ENCODE data around the gene MRPS9.

MRPS9 gene

DNA sequence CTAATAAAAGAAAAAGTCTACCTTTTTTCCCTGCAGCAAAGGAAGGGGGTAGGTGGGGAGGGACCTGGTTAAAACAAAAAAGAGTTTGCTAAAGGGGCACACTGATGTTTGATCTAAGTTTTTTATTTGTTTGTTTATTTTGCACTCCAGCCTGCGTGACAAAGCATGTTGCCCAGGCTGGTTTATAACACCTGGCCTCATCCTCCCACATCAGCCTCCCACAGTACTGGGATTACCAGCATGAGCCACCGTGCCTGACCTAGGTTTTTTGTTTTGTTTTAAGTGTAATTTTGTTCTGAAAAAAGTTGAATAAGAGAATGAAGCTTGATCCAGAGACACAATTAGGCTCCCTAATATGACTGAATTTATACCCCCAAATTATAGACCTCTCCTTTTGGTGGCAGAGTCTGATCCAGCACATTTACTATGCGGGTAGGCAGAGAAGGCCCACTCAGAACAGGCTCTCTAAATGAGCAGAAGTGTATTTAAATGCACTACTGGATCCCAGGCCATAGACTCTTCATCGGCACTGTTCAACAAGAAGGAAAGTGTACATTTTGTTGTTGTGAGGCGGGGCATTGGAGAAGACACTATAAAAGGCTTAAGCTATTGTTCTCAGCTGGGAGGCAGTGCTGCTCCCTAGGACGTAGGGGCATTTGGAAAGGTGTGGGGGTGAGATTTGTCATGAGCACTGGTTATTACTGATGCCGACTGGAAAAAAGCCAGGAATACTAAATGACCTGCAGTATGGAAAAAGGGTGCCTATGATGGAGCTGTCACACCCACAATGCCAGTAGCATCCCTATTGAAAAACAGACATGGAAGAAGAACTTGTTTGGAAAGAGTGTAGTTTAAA is 32.4 kb downstream of the MRPS9 start:
- TF ChIP-seq, protein P1, sequence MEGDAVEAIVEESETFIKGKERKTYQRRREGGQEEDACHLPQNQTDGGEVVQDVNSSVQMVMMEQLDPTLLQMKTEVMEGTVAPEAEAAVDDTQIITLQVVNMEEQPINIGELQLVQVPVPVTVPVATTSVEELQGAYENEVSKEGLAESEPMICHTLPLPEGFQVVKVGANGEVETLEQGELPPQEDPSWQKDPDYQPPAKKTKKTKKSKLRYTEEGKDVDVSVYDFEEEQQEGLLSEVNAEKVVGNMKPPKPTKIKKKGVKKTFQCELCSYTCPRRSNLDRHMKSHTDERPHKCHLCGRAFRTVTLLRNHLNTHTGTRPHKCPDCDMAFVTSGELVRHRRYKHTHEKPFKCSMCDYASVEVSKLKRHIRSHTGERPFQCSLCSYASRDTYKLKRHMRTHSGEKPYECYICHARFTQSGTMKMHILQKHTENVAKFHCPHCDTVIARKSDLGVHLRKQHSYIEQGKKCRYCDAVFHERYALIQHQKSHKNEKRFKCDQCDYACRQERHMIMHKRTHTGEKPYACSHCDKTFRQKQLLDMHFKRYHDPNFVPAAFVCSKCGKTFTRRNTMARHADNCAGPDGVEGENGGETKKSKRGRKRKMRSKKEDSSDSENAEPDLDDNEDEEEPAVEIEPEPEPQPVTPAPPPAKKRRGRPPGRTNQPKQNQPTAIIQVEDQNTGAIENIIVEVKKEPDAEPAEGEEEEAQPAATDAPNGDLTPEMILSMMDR (IDR thresholded peaks at IDR 0.05), result no peak
- Mint-ChIP-seq H3K4me1 (peaks cover 14% of the 10 kb centered on the region), H3K9me3 (no peaks in the 10 kb centered on the region), H3K27me3 (ENCODE audit: low read depth, poor library complexity) (no peaks in the 10 kb centered on the region), H3K36me3 (ENCODE audit: low read depth) (peaks cover 35% of the 10 kb centered on the region), H3K4me3 (no peak overlapping the region), H3K27ac (peak overlapping the region; percentile 38)
- no peak for DNase-seq

DNA sequence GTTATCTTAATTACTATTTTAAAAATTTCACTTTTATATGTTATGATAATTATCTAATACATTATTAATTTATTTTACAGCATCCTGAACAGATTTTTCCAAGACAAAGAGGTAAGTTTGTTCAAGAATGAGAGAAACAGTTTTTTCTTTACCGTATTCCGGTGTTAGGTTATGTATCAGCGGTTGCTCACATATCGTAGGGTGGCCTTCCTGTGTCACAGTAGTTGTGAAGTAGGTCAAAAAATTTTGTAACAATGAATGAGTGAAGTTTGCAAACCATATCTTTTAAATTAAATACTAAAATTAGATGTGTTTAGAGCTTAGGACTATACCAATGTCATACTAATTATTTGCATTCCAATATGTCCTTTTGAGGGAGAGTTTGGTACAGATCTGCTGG is 33.5 kb downstream of the MRPS9 start:
- no peak for DNase-seq
- H3K27ac Mint-ChIP-seq, result no peak overlapping the region
- H3K4me1 Mint-ChIP-seq, result peaks cover 14% of the 10 kb centered on the region
- peaks cover 42% of the 10 kb centered on the region for H3K36me3 Mint-ChIP-seq (ENCODE audit: low read depth)
- TF ChIP-seq, protein P1 (IDR thresholded peaks at IDR 0.05), result no peak
- H3K27me3 Mint-ChIP-seq (ENCODE audit: low read depth, poor library complexity), result no peaks in the 10 kb centered on the region
- H3K4me3 Mint-ChIP-seq, result no peak overlapping the region
- no peaks in the 10 kb centered on the region for H3K9me3 Mint-ChIP-seq

DNA sequence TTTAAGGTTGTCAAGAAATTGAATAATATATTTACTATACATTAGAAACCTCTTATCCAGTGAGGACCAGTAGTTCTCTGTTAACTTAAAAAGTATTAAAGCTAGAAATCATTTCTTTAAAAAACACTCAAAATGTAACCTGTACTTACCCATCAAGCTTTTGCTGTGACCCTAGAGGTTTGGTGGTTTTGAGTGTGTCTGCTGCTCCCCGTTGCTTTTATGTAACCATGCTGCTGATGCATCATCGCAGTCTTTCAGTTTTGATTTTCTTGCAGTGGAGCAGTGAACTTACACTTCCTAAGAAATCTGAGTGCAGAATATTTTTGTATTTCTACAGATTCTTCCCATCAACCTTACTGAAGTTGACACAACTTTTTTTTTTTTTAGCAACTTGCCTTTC is 34.2 kb downstream of the MRPS9 start:
- peaks cover 14% of the 10 kb centered on the region for H3K4me1 Mint-ChIP-seq
- DNase-seq, result no peak
- peaks cover 1% of the 10 kb centered on the region for H3K27me3 Mint-ChIP-seq (ENCODE audit: low read depth, poor library complexity)
- H3K36me3 Mint-ChIP-seq (ENCODE audit: low read depth), result peaks cover 47% of the 10 kb centered on the region
- H3K9me3 Mint-ChIP-seq, result no peaks in the 10 kb centered on the region
- no peak overlapping the region for H3K27ac Mint-ChIP-seq
- no peak overlapping the region for H3K4me3 Mint-ChIP-seq
- TF ChIP-seq, protein P1 (IDR thresholded peaks at IDR 0.05), result no peak

DNA sequence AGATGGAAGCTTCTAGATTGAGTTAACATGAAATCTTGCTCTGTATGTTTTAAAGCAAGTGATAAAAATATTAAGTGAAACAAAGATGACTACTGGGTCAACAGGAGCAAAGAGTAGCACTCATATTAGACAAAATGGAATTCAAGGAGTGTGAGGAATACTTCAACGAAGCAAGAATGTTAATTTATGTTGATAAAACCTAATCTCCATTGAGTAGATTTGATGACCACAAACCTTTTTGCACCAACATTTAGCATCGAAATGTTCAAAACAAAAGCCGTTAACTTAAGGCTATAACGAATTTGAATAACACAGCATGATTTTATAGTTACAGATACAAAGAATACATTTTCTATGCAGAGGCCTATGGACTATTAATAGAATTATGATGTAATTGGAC is 35.7 kb downstream of the MRPS9 start:
- Mint-ChIP-seq H3K27me3 (ENCODE audit: low read depth, poor library complexity) (peaks cover 3% of the 10 kb centered on the region), H3K27ac (no peak overlapping the region), H3K36me3 (ENCODE audit: low read depth) (peaks cover 57% of the 10 kb centered on the region), H3K4me3 (no peak overlapping the region), H3K4me1 (peaks cover 14% of the 10 kb centered on the region), H3K9me3 (no peaks in the 10 kb centered on the region)
- no peak for DNase-seq
- TF ChIP-seq, protein P1 (IDR thresholded peaks at IDR 0.05), result no peak

DNA sequence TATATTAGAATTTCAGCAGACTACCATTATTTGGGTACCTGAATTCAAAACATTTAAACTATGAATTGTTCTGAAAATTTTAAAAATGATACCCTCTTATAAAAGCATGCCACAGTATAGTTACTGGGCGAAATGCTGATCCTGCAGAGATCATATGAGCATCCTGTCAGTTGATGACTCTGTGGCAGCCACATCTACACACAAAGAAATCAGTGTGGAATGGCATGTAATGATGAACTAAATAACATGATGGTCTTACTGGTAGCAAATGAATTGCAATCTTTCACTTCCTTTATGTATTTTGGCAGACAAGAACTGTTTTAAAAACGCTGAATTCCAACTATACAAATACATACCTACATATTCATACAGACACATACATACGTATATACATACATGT is 38.3 kb downstream of the MRPS9 start:
- Mint-ChIP-seq H3K4me1 (peaks cover 14% of the 10 kb centered on the region), H3K9me3 (no peaks in the 10 kb centered on the region), H3K27ac (no peak overlapping the region), H3K4me3 (no peak overlapping the region), H3K27me3 (ENCODE audit: low read depth, poor library complexity) (peaks cover 3% of the 10 kb centered on the region), H3K36me3 (ENCODE audit: low read depth) (peaks cover 45% of the 10 kb centered on the region)
- no peak for DNase-seq
- TF ChIP-seq, protein P1 (IDR thresholded peaks at IDR 0.05), result no peak

All from nephron progenitor cell (in vitro differentiated cells).